ENCODE data around the gene TIMM29.

DNA sequence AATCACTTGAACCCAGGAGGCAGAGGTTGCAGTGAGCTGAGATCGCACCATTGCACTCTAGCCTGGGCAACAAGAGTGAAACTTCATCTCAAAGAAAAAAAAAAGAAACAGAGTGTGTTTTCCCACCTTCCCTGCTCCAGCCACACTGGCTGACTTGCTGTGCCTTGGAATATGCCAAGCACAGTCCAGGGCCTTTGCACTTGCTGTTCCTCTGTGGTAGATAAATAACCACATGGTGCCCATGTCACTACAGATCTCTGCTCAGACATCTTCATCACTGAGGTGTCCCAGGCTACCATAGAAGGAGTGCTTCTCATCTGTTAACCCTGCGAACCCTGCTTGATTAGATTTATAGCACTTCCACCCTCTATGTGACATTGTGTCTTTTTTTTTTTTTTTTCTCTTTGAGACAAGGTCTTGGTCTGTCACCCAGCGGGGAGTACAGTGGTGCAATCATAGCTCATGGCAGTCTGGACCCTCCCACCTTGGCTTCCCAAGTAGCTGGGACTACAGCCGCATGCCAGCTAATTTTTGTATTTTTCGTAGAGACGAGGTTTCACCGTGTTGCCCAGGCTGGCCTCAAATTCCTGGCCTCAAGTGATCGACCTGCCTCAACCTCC lies 42.6 kb downstream of the TIMM29 start:
- TF ChIP-seq POLR2AphosphoS2 (conservative IDR thresholded peaks at IDR 0.05; ENCODE audit: low read length) (no peak), POLR2A (IDR thresholded peaks at IDR 0.05; ENCODE audit: low read length) (no peak), MAFK (IDR thresholded peaks at IDR 0.05; ENCODE audit: partially characterized antibody) (no peak), MYC (IDR thresholded peaks at IDR 0.05; ENCODE audit: borderline replicate concordance, low read length) (no peak), RAD21 (conservative IDR thresholded peaks at IDR 0.05 in 1 of 2, IDR thresholded peaks at IDR 0.05 in 1 of 2) (no peak), NR3C1 (IDR thresholded peaks at IDR 0.05) (no peak), JUN (IDR thresholded peaks at IDR 0.05) (no peak)
- TF ChIP-seq, protein P1, sequence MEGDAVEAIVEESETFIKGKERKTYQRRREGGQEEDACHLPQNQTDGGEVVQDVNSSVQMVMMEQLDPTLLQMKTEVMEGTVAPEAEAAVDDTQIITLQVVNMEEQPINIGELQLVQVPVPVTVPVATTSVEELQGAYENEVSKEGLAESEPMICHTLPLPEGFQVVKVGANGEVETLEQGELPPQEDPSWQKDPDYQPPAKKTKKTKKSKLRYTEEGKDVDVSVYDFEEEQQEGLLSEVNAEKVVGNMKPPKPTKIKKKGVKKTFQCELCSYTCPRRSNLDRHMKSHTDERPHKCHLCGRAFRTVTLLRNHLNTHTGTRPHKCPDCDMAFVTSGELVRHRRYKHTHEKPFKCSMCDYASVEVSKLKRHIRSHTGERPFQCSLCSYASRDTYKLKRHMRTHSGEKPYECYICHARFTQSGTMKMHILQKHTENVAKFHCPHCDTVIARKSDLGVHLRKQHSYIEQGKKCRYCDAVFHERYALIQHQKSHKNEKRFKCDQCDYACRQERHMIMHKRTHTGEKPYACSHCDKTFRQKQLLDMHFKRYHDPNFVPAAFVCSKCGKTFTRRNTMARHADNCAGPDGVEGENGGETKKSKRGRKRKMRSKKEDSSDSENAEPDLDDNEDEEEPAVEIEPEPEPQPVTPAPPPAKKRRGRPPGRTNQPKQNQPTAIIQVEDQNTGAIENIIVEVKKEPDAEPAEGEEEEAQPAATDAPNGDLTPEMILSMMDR (IDR thresholded peaks at IDR 0.05), result no peak
- TF ChIP-seq, protein P2, sequence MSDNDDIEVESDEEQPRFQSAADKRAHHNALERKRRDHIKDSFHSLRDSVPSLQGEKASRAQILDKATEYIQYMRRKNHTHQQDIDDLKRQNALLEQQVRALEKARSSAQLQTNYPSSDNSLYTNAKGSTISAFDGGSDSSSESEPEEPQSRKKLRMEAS (IDR thresholded peaks at IDR 0.05), result no peak
- TF ChIP-seq, protein P3, sequence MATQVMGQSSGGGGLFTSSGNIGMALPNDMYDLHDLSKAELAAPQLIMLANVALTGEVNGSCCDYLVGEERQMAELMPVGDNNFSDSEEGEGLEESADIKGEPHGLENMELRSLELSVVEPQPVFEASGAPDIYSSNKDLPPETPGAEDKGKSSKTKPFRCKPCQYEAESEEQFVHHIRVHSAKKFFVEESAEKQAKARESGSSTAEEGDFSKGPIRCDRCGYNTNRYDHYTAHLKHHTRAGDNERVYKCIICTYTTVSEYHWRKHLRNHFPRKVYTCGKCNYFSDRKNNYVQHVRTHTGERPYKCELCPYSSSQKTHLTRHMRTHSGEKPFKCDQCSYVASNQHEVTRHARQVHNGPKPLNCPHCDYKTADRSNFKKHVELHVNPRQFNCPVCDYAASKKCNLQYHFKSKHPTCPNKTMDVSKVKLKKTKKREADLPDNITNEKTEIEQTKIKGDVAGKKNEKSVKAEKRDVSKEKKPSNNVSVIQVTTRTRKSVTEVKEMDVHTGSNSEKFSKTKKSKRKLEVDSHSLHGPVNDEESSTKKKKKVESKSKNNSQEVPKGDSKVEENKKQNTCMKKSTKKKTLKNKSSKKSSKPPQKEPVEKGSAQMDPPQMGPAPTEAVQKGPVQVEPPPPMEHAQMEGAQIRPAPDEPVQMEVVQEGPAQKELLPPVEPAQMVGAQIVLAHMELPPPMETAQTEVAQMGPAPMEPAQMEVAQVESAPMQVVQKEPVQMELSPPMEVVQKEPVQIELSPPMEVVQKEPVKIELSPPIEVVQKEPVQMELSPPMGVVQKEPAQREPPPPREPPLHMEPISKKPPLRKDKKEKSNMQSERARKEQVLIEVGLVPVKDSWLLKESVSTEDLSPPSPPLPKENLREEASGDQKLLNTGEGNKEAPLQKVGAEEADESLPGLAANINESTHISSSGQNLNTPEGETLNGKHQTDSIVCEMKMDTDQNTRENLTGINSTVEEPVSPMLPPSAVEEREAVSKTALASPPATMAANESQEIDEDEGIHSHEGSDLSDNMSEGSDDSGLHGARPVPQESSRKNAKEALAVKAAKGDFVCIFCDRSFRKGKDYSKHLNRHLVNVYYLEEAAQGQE (IDR thresholded peaks at IDR 0.05), result no peak
- TF ChIP-seq, protein P4, sequence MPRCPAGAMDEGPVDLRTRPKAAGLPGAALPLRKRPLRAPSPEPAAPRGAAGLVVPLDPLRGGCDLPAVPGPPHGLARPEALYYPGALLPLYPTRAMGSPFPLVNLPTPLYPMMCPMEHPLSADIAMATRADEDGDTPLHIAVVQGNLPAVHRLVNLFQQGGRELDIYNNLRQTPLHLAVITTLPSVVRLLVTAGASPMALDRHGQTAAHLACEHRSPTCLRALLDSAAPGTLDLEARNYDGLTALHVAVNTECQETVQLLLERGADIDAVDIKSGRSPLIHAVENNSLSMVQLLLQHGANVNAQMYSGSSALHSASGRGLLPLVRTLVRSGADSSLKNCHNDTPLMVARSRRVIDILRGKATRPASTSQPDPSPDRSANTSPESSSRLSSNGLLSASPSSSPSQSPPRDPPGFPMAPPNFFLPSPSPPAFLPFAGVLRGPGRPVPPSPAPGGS (IDR thresholded peaks at IDR 0.05), result no peak

All from A549 (cell line).